HEK293 (cell line): ENCODE results near the gene HUWE1.

Source experiments
- CTCF ChIA-PET: fragments of 350-600 bp; formaldehyde crosslinking; extraction: SDS; loops from one replicate; lab custom pipeline; 2021; ENCODE audit warnings: antibody characterized with exemption; lab: Yijun Ruan, JAX
- POLR2A ChIA-PET: fragments of 300-600 bp; formaldehyde crosslinking; extraction: SDS; loops from one replicate; lab custom pipeline; 2020; ENCODE audit warnings: antibody characterized with exemption, inconsistent platforms; lab: Yijun Ruan, JAX
- H3K27ac ChIP-seq: fragments of 200-500 bp; sonication (Bioruptor generic); 2 replicates; pipeline ENCODE4 v1.5.1; 2014; ENCODE audit warnings: low read depth, low read length, control low read depth, inconsistent platforms; ENCODE audit errors: extremely low read depth
- H3K36me3 ChIP-seq, 2 experiments: fragments of 200-500 bp in 1 of 2; sonication (Bioruptor generic) in 1 of 2; 1 replicate in 1 of 2; 2 replicates in 1 of 2; pipeline ENCODE4 v1.5.1; 2014 to 2017; ENCODE audit warnings: inconsistent platforms in 2 of 2, low read length in 2 of 2; ENCODE audit not compliant: control insufficient read depth in 2 of 2, insufficient read depth in 1 of 2
- H3K4me1 ChIP-seq: fragments of 200-500 bp; sonication (Bioruptor generic); 2 replicates; pipeline ENCODE4 v1.5.1; 2014; ENCODE audit warnings: mild to moderate bottlenecking, low read length, inconsistent platforms; ENCODE audit not compliant: control insufficient read depth, insufficient read depth
- H3K4me3 ChIP-seq: 2 replicates; pipeline ENCODE4 v1.5.1; 2011; ENCODE audit warnings: low read depth, mild to moderate bottlenecking, control low read depth, low read length, moderate library complexity
- H3K9me3 ChIP-seq: fragments of 200-500 bp; sonication (Bioruptor generic); 2 replicates; pipeline ENCODE4 v1.5.1; 2014; ENCODE audit warnings: low read depth, low read length, inconsistent platforms; ENCODE audit not compliant: control insufficient read depth, insufficient read depth
- BCL6B ChIP-seq: fragments of 450-650 bp; formaldehyde crosslinking; IDR thresholded peaks from 2 replicates; pipeline ENCODE4 v1.5.1; 2017; ENCODE audit warnings: missing biosample characterization, missing genetic modification characterization
- HOXD13 ChIP-seq: sonication (generic); formaldehyde crosslinking; IDR thresholded peaks from 2 replicates; pipeline ENCODE4 v1.8.0; 2022; ENCODE audit warnings: missing genetic modification reagents, borderline replicate concordance
- KLF17 ChIP-seq: fragments of 450-650 bp; formaldehyde crosslinking; IDR thresholded peaks from 2 replicates; pipeline ENCODE4 v1.5.1; 2016; ENCODE audit warnings: missing biosample characterization, missing genetic modification characterization
- PRDM4 ChIP-seq: fragments of 450-650 bp; formaldehyde crosslinking; IDR thresholded peaks from 2 replicates; pipeline ENCODE4 v1.5.1; 2017; ENCODE audit warnings: missing biosample characterization, missing genetic modification characterization
- SP3 ChIP-seq: fragments of 450-650 bp; formaldehyde crosslinking; IDR thresholded peaks from 2 replicates; pipeline ENCODE4 v1.5.1; 2016; ENCODE audit warnings: missing biosample characterization, missing genetic modification characterization
- TRIM28 ChIP-seq: IDR thresholded peaks from 2 replicates; pipeline ENCODE4 v1.6.1; 2011; ENCODE audit warnings: low read length, control low read depth, borderline replicate concordance
- ZBTB20 ChIP-seq: fragments of 450-650 bp; formaldehyde crosslinking; IDR thresholded peaks from 2 replicates; pipeline ENCODE4 v1.5.1; 2016; ENCODE audit warnings: missing biosample characterization, missing genetic modification characterization
- ZBTB7A ChIP-seq: fragments of 450-650 bp; formaldehyde crosslinking; IDR thresholded peaks from 2 replicates; pipeline ENCODE4 v1.5.1; 2016; ENCODE audit warnings: low read depth, missing biosample characterization, missing genetic modification characterization
- ZFHX2 ChIP-seq: fragments of 450-650 bp; formaldehyde crosslinking; conservative IDR thresholded peaks from 2 replicates; pipeline ENCODE4 v1.5.1; 2016; ENCODE audit warnings: missing biosample characterization, missing genetic modification characterization
- ZIC2 ChIP-seq: fragments of 450-650 bp; formaldehyde crosslinking; IDR thresholded peaks from 2 replicates; pipeline ENCODE4 v1.5.1; 2016; ENCODE audit warnings: missing biosample characterization, missing genetic modification characterization
- ZNF112 ChIP-seq: fragments of 450-650 bp; formaldehyde crosslinking; IDR thresholded peaks from 2 replicates; pipeline ENCODE4 v1.5.0; 2017; ENCODE audit warnings: missing biosample characterization, missing genetic modification characterization
- ZNF114 ChIP-seq: fragments of 450-650 bp; formaldehyde crosslinking; IDR thresholded peaks from 2 replicates; pipeline ENCODE4 v1.5.0; 2017; ENCODE audit warnings: missing biosample characterization, missing genetic modification characterization
- ZNF211 ChIP-seq: fragments of 450-650 bp; formaldehyde crosslinking; IDR thresholded peaks from 2 replicates; pipeline ENCODE4 v1.5.1; 2016; ENCODE audit warnings: low read depth, missing biosample characterization, missing genetic modification characterization
- ZNF24 ChIP-seq: fragments of 450-650 bp; formaldehyde crosslinking; IDR thresholded peaks from 2 replicates; pipeline ENCODE4 v1.5.1; 2016; ENCODE audit warnings: missing biosample characterization, missing genetic modification characterization
- ZNF266 ChIP-seq: fragments of 450-650 bp; formaldehyde crosslinking; IDR thresholded peaks from 2 replicates; pipeline ENCODE4 v1.5.1; 2016; ENCODE audit warnings: missing biosample characterization, missing genetic modification characterization, low read depth
- ZNF280C ChIP-seq: fragments of 450-650 bp; formaldehyde crosslinking; IDR thresholded peaks from 2 replicates; pipeline ENCODE4 v1.5.1; 2016; ENCODE audit warnings: missing biosample characterization, missing genetic modification characterization
- ZNF398 ChIP-seq: fragments of 450-650 bp; formaldehyde crosslinking; IDR thresholded peaks from 2 replicates; pipeline ENCODE4 v1.5.1; 2017; ENCODE audit warnings: missing biosample characterization, missing genetic modification characterization
- ZNF521 ChIP-seq: fragments of 450-650 bp; formaldehyde crosslinking; IDR thresholded peaks from 2 replicates; pipeline ENCODE4 v1.5.1; 2017; ENCODE audit warnings: missing biosample characterization, mild to moderate bottlenecking, missing genetic modification characterization
- ZNF544 ChIP-seq: fragments of 450-650 bp; formaldehyde crosslinking; IDR thresholded peaks from 2 replicates; pipeline ENCODE4 v1.5.0; 2017; ENCODE audit warnings: missing biosample characterization, missing genetic modification characterization
- ZNF560 ChIP-seq: fragments of 450-650 bp; formaldehyde crosslinking; IDR thresholded peaks from 2 replicates; pipeline ENCODE4 v1.5.1; 2017; ENCODE audit warnings: missing biosample characterization, missing genetic modification characterization, borderline replicate concordance
- ZNF776 ChIP-seq: fragments of 450-650 bp; formaldehyde crosslinking; IDR thresholded peaks from 2 replicates; pipeline ENCODE4 v1.5.0; 2017; ENCODE audit warnings: missing biosample characterization, missing genetic modification characterization, borderline replicate concordance
- ZNF837 ChIP-seq: fragments of 450-650 bp; formaldehyde crosslinking; IDR thresholded peaks from 2 replicates; pipeline ENCODE4 v1.5.1; 2016; ENCODE audit warnings: missing biosample characterization, missing genetic modification characterization

The HUWE1 gene

GRCh38 chrX:53637479-53637878 lies 49.0 kb downstream of the HUWE1 start:
- ChIA-PET CTCF (no interaction called here), POLR2A (no interaction called here)
- TF ChIP-seq ZNF544 (tag by site-specific recombination) (no peak), ZNF211 (tag by site-specific recombination) (no peak), PRDM4 (no peak), ZNF776 (tag by site-specific recombination) (no peak), ZNF560 (no peak), SP3 (tag by site-specific recombination) (no peak), ZBTB7A (tag by site-specific recombination) (no peak), ZFHX2 (tag by site-specific recombination) (no peak)
- Histone ChIP-seq H3K36me3 (peaks cover 65 to 90% of the 10 kb centered on the region in 2 experiments), H3K9me3 (no peaks in the 10 kb centered on the region), H3K4me1 (no peaks in the 10 kb centered on the region), H3K27ac (no peak overlapping the region), H3K4me3 (no peak overlapping the region)

- Histone ChIP-seq H3K4me3 (no peak overlapping the region), H3K27ac (no peak overlapping the region), H3K36me3 (peaks cover 60 to 94% of the 10 kb centered on the region in 2 experiments), H3K4me1 (no peaks in the 10 kb centered on the region), H3K9me3 (no peaks in the 10 kb centered on the region)
- ChIA-PET POLR2A (no interaction called here), CTCF (interaction anchor here (0.6 to 0.9 kb wide), 2 partner anchors 20 to 439 kb away, joined by 4 read pairs; no protein-coding TSS in a partner anchor)
- no peak for TF ChIP-seq ZNF266 (tag by site-specific recombination)
- no peak for TF ChIP-seq ZNF112 (tag by site-specific recombination)
- no peak for TF ChIP-seq ZNF114
- no peak for TF ChIP-seq ZNF521
- no peak for TF ChIP-seq ZNF24
- no peak for TF ChIP-seq TRIM28
- no peak for TF ChIP-seq ZIC2 (tag by site-specific recombination)
- TF ChIP-seq BCL6B (tag by site-specific recombination) = no peak
- TF ChIP-seq ZBTB20 (tag by site-specific recombination) = no peak
- no peak for TF ChIP-seq KLF17 (tag by site-specific recombination)
- TF ChIP-seq HOXD13 (CRISPR knock-in tag) = no peak
- no peak for TF ChIP-seq ZNF837 (tag by site-specific recombination)
- no peak for TF ChIP-seq ZNF280C
- TF ChIP-seq ZNF398 (tag by site-specific recombination) = no peak
These were observed 55.4 kb downstream of the HUWE1 start for GRCh38 chrX:53631156-53631555.
